Breast epithelium (tissue), 4 donors: Measurements from ENCODE around the gene IL3RA. TPM values are rescaled to one million over a fixed set of nuclear protein-coding genes. Genes with fewer than 3 reads are reported as not detected.

Experiments
- DNase-seq, 2 donors: peaks; one replicate each; pipeline ENCODE4 v3.0.0-alpha.2; 2019; ENCODE audit warnings: low spot score in 2 of 2
- H3K27ac ChIP-seq, 2 donors: fragments of 200-600 bp; sonication (generic) in 1 of 2; one replicate each; pipeline ENCODE4 v1.5.1; 2016 to 2019; ENCODE audit warnings: mild to moderate bottlenecking in 1 of 2
- H3K27me3 ChIP-seq, 2 donors: fragments of 200-600 bp; sonication (generic) in 1 of 2; one replicate each; pipeline versions ENCODE4 v1.5.1 to v1.6.0; 2017 to 2019; ENCODE audit warnings: control low read depth in 1 of 2, mild to moderate bottlenecking in 1 of 2
- H3K36me3 ChIP-seq: fragments of 200-600 bp; one replicate; pipeline ENCODE4 v1.5.1; 2019
- H3K4me1 ChIP-seq, 2 donors: fragments of 200-600 bp; sonication (generic); one replicate each; pipeline ENCODE4 v1.5.1; 2016 to 2019; ENCODE audit warnings: control low read depth in 1 of 2
- H3K4me3 ChIP-seq, 3 donors: fragments of 200-600 bp; sonication (generic); 1 replicate in 2 of 3; 2 replicates in 1 of 3; pipeline ENCODE4 v1.5.1; 2016 to 2019; ENCODE audit warnings: mild to moderate bottlenecking in 3 of 3, moderate library complexity in 2 of 3
- H3K9me3 ChIP-seq, 2 donors: fragments of 200-600 bp; sonication (generic) in 1 of 2; one replicate each; pipeline ENCODE4 v1.5.1; 2016 to 2019; ENCODE audit warnings: control low read depth in 1 of 2
- POLR2A ChIP-seq: fragments of 450-650 bp; IDR thresholded peaks from one replicate; pipeline ENCODE4 v1.6.1; 2016; ENCODE audit warnings: antibody characterized with exemption, mild to moderate bottlenecking, moderate library complexity
- POLR2AphosphoS5 ChIP-seq, 3 donors: sonication (generic); formaldehyde crosslinking; IDR thresholded peaks; one replicate each; pipeline ENCODE4 v1.6.1; 2017; ENCODE audit warnings: antibody characterized with exemption in 3 of 3
- intact Hi-C: fragments of 100-400 bp; cut with DNase I; formaldehyde crosslinking; loops from one replicate; pipeline ENCODE4 v1.15.1; 2023; ENCODE audit warnings: low total_unique reads
- total RNA-seq, 3 donors: library from RNA; depleted of rRNA; stranded (reverse); fragments of >200 nt; gene quantifications; one replicate each; pipeline ENCODE4 v1.1.0, GENCODE V29; 2016
- TF ChIP-seq, protein P1 (sequence below), 3 donors: fragments of 450-650 bp; IDR thresholded peaks; one replicate each; pipeline ENCODE4 v1.5.1; 2016 to 2017; ENCODE audit warnings: antibody characterized with exemption in 3 of 3, mild to moderate bottlenecking in 3 of 3, moderate library complexity in 3 of 3

Gene IL3RA
- total RNA-seq, 3 donors from 2014 or later, result 2.9 to 7.5 (median 7.4) TPM

DNA sequence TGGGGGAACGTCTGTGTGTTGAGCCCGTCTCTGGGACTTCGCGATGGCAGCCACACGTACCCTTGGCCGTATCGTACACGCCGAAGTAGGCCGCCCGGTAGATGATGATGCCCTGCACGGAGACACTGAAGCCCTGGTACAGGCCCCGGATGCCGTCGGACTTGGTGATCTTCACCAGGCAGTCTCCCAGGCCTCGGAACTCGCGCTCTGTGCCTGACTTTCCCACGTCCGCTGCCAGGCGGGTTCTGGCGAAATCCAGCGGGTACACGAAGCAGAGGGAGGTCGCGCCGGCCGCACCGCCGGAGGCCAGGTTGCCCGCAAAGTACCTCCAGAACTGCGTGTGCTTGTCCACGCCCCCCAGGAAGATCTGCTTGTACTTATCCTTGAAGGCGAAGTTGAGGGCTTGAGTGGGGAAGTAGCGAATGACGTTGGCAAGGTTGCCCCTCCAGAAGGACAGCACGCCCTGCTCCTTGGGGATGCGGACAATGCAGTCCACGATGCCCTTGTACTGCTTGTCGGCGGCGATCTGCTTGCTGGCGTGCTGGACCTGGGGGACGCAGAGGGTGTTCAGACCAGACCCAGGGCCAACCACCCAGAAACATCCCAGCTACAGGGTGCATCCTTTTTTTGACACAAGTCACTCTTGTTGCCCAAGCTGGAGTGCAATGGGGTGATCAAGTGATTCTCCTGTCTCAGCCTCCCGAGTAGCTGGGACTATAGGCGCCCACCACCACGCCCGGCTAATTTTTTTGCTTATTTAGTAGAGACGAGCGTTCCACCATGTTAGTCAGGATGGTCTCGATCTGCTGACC, 52.8 kb downstream of the IL3RA start:
- peak in 1 of 2 donors; percentile 50 for DNase-seq
- TF ChIP-seq, protein P1, sequence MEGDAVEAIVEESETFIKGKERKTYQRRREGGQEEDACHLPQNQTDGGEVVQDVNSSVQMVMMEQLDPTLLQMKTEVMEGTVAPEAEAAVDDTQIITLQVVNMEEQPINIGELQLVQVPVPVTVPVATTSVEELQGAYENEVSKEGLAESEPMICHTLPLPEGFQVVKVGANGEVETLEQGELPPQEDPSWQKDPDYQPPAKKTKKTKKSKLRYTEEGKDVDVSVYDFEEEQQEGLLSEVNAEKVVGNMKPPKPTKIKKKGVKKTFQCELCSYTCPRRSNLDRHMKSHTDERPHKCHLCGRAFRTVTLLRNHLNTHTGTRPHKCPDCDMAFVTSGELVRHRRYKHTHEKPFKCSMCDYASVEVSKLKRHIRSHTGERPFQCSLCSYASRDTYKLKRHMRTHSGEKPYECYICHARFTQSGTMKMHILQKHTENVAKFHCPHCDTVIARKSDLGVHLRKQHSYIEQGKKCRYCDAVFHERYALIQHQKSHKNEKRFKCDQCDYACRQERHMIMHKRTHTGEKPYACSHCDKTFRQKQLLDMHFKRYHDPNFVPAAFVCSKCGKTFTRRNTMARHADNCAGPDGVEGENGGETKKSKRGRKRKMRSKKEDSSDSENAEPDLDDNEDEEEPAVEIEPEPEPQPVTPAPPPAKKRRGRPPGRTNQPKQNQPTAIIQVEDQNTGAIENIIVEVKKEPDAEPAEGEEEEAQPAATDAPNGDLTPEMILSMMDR (IDR thresholded peaks at IDR 0.05), result no peak
- TF ChIP-seq POLR2A (no peak), POLR2AphosphoS5 (IDR thresholded peaks at IDR 0.05) (no peak)
- Histone ChIP-seq H3K4me1 (peaks cover 0 to 9% of the 10 kb centered on the region in 2 donors), H3K27ac (no peak overlapping the region), H3K27me3 (no peaks in the 10 kb centered on the region), H3K9me3 (no peaks in the 10 kb centered on the region), H3K4me3 (peak overlapping the region in 1 of 3 donors; percentile 5), H3K36me3 (no peaks in the 10 kb centered on the region)
- intact Hi-C loops, result no loop called here

DNA sequence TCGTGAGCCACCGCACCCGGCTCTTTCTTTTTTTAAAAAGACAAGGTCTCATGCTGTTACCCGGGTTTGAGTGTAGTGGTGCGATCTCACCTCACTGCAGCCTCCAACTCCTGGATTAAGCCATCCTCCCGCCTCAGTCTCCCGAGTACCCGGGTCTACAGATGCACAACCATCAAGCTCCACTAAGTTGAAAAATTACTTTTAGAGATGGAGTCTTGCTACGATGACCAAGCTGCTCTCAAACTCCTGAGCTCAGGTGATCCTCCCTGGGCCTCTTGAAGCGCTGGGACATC, 53.4 kb downstream of the IL3RA start:
- no peak for TF ChIP-seq POLR2A
- TF ChIP-seq, protein P1 (IDR thresholded peaks at IDR 0.05), result no peak
- no peak for TF ChIP-seq POLR2AphosphoS5 (IDR thresholded peaks at IDR 0.05)
- Histone ChIP-seq H3K27me3 (no peaks in the 10 kb centered on the region), H3K4me1 (peaks cover 0 to 9% of the 10 kb centered on the region in 2 donors), H3K4me3 (peak overlapping the region in 1 of 3 donors; percentile 5), H3K36me3 (no peaks in the 10 kb centered on the region), H3K27ac (no peak overlapping the region), H3K9me3 (no peaks in the 10 kb centered on the region)
- no peak for DNase-seq
- intact Hi-C loops, result loop anchor here (5.0 to 10.0 kb wide), 2 partner anchors 62 to 205 kb away; partner anchors contain the start of genes AKAP17A and ASMTL

DNA sequence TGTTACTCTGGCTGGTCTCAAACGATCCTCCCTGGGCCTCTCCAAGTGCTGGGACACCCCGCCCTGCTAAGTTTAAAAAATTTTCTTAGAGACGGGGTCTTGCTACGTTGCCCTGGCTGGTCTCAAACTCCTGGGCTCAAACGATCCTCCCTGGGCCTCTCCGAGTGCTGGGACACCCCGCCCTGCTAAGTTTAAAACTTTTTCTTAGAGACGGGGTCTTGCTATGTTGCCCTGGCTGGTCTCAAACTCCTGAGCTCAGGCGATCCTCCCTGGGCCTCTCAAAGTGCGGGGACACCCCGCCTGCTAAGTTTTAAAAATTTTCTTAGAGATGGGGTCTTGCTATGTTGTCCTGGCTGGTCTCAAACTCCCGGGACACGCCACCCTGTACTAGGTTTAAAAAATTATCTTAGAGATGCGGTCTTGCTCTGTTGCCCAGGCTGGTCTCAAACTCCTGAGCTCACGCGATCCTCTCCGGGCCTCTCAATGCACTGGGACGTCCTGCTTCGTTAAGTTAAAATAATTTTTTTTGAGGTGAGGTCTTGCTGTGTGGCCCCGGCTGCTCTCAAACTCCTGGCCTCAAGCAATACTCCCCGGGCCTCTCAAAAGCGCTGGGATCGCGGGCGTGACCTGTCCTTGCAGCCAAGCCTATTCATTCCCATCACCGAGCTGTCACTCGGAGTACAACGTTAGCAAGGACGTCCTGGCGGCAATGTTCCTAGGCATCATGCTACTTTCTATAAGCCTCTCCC, 54.2 kb downstream of the IL3RA start:
- intact Hi-C loops, result loop anchor here (5.0 to 10.0 kb wide), 2 partner anchors 62 to 204 kb away; partner anchors contain the start of genes AKAP17A and ASMTL
- Histone ChIP-seq H3K9me3 (no peaks in the 10 kb centered on the region), H3K4me3 (peak overlapping the region; percentile 86 to 99 (median 97)), H3K4me1 (peaks cover 0 to 9% of the 10 kb centered on the region in 2 donors), H3K27ac (peak overlapping the region; percentile 97 to 99), H3K27me3 (no peaks in the 10 kb centered on the region), H3K36me3 (no peaks in the 10 kb centered on the region)
- DNase-seq, result peak in 1 of 2 donors; percentile 43
- no peak for TF ChIP-seq POLR2AphosphoS5 (IDR thresholded peaks at IDR 0.05)
- TF ChIP-seq POLR2A, result no peak
- TF ChIP-seq, protein P1 (IDR thresholded peaks at IDR 0.05), result no peak

DNA sequence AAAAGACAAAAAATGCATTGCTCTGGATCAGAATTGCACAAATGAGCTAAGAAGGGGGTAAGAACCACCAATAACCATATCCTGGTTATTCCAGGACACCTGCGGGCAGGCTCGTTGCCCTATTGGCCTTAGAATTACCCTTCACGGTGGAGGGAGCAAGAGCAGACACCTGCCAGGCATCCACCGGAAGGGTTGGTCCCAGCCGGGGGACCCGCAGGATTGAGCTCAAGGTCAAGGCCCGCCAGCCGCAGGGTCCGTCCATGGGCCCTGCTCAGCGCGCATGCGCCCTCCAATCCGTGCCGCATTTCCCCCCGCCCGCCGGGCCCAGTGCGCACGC, 54.8 kb downstream of the IL3RA start:
- intact Hi-C loops, result loop anchor here (5.0 to 10.0 kb wide), 2 partner anchors 61 to 203 kb away; partner anchors contain the start of genes AKAP17A and ASMTL
- peak in 1 of 2 donors; percentile 15 for DNase-seq
- Histone ChIP-seq H3K4me3 (peak overlapping the region; percentile 86 to 99 (median 97)), H3K27ac (peak overlapping the region; percentile 97 to 99), H3K27me3 (no peaks in the 10 kb centered on the region), H3K9me3 (no peaks in the 10 kb centered on the region), H3K4me1 (peaks cover 0 to 9% of the 10 kb centered on the region in 2 donors), H3K36me3 (no peaks in the 10 kb centered on the region)
- TF ChIP-seq POLR2A (no peak), POLR2AphosphoS5 (IDR thresholded peaks at IDR 0.05) (no peak)
- TF ChIP-seq, protein P1 (IDR thresholded peaks at IDR 0.05), result no peak
